Endothelial cell of umbilical vein (primary cell): ENCODE data around the gene CBX6.

Source experiments
- GATA2 ChIP-seq: IDR thresholded peaks from 2 replicates; pipeline ENCODE4 v1.7.0; 2011; ENCODE audit warnings: low read depth, mild to moderate bottlenecking, moderate library complexity, mixed read lengths, low read length; ENCODE audit not compliant: insufficient read length, insufficient read depth
- POLR2A ChIP-seq: IDR thresholded peaks from 2 replicates; pipeline ENCODE4 v1.6.1; 2012; ENCODE audit warnings: low read depth, mild to moderate bottlenecking, control low read depth, low read length
- TF ChIP-seq, protein P1 (sequence below), 2 donors: IDR thresholded peaks; 1 replicate in 1 of 2; 2 replicates in 1 of 2; pipeline ENCODE4 v1.5.1; 2011; ENCODE audit warnings: low read length in 2 of 2, mild to moderate bottlenecking in 2 of 2, moderate library complexity in 2 of 2, control low read depth in 1 of 2, inconsistent platforms in 1 of 2, low read depth in 1 of 2; ENCODE audit not compliant: insufficient read depth in 1 of 2; ENCODE audit errors: extremely low read depth in 1 of 2

DNA sequence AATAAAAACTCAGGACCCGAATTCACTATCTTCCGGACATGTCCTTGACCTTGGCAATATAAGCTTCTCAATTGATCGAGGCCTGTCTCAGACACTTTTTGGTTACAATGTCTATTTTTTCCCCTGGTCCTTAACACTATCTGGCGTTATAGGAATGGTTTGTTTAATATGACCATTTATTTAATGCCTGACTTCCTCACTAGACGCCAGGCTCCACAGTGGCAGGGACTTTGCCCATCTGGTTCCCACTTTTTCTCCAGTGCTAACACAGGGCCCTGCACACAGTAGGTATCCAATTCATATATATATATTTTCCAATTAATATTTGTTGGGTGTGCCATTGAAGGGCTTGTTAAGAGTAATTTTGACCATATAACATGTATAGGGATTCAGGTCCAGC, 7.9 kb upstream of the CBX6 start:
- TF ChIP-seq, protein P1, sequence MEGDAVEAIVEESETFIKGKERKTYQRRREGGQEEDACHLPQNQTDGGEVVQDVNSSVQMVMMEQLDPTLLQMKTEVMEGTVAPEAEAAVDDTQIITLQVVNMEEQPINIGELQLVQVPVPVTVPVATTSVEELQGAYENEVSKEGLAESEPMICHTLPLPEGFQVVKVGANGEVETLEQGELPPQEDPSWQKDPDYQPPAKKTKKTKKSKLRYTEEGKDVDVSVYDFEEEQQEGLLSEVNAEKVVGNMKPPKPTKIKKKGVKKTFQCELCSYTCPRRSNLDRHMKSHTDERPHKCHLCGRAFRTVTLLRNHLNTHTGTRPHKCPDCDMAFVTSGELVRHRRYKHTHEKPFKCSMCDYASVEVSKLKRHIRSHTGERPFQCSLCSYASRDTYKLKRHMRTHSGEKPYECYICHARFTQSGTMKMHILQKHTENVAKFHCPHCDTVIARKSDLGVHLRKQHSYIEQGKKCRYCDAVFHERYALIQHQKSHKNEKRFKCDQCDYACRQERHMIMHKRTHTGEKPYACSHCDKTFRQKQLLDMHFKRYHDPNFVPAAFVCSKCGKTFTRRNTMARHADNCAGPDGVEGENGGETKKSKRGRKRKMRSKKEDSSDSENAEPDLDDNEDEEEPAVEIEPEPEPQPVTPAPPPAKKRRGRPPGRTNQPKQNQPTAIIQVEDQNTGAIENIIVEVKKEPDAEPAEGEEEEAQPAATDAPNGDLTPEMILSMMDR (IDR thresholded peaks at IDR 0.05; ENCODE audit: extremely low read depth in 1 of 2, insufficient read depth in 1 of 2, low read depth in 1 of 2, low read length in 2 of 2) = no peak
- TF ChIP-seq POLR2A = no peak
- TF ChIP-seq GATA2 = no peak
